OCI-LY3 (cell line): ENCODE measurements around the gene CLPTM1L.

Experiments used
- EZH2phosphoT487 ChIP-seq: fragments of 200-600 bp; shearing (Covaris generic); IDR thresholded peaks from 2 replicates; pipeline ENCODE4 v1.6.1; 2018; ENCODE audit warnings: antibody characterized with exemption, mixed run types, low read depth
- TF ChIP-seq, protein P1 (sequence below): fragments of 200-600, 300-600 bp; sonication (generic); IDR thresholded peaks from 2 replicates; pipeline ENCODE4 v1.5.1; 2014; ENCODE audit warnings: antibody characterized with exemption, low read length, low read depth

DNA sequence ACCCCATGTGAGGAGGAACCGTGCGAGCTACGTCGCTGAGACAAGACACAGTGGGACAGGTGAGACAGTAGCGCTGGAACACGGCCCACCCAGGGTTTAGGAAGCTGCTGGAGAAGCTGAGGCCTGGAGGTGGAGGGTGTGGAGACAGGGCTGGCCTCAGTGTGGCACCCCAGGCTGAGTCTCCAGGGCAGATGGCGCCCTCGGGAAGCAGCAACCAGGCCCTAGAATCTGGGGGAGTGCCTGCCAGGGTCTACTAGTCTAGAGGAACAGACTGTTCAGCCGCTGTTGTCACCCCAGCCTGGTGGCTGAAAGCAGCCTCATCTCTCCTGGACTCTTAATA, 45.4 kb downstream of the CLPTM1L start:
- TF ChIP-seq, protein P1, sequence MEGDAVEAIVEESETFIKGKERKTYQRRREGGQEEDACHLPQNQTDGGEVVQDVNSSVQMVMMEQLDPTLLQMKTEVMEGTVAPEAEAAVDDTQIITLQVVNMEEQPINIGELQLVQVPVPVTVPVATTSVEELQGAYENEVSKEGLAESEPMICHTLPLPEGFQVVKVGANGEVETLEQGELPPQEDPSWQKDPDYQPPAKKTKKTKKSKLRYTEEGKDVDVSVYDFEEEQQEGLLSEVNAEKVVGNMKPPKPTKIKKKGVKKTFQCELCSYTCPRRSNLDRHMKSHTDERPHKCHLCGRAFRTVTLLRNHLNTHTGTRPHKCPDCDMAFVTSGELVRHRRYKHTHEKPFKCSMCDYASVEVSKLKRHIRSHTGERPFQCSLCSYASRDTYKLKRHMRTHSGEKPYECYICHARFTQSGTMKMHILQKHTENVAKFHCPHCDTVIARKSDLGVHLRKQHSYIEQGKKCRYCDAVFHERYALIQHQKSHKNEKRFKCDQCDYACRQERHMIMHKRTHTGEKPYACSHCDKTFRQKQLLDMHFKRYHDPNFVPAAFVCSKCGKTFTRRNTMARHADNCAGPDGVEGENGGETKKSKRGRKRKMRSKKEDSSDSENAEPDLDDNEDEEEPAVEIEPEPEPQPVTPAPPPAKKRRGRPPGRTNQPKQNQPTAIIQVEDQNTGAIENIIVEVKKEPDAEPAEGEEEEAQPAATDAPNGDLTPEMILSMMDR = no peak
- no peak for TF ChIP-seq EZH2phosphoT487
